Measurements from ENCODE around the gene TBC1D8. TPM values are rescaled to one million over a fixed set of nuclear protein-coding genes. Genes with fewer than 3 reads are reported as not detected.

The TBC1D8 gene
- total and polyA plus RNA-seq, 2 of the 8 experiments (the other 6 are each of a cell fraction or from before 2014, with no cell fraction given) = 20.8 to 21.8 TPM

- no peak overlapping the region for H2BK5ac ChIP-seq (ENCODE audit: low read depth, low read length)
- ChIA-PET CTCF (ENCODE audit: partially characterized antibody) (interaction anchor here (0.7 to 1.9 kb wide), 8 partner anchors 9 to 370 kb away, joined by 3 to 9 read pairs (median 4); no protein-coding TSS in a partner anchor), POLR2A (ENCODE audit: partially characterized antibody) (interaction anchor here (3.2 kb wide), 1 partner anchor 27 kb away, joined by 12 read pairs; the partner anchor contains the start of gene RPL31)
- H4K91ac ChIP-seq (replicated peaks; ENCODE audit: insufficient read length, low read length) = no peak overlapping the region
- no peak overlapping the region for H3K56ac ChIP-seq (replicated peaks; ENCODE audit: insufficient read length, low read depth, low read length)
- H2BK15ac ChIP-seq (ENCODE audit: low read length) = no peak overlapping the region
- H4K5ac ChIP-seq (ENCODE audit: insufficient read length, low read depth, low read length) = no peak overlapping the region
- H3K36me3 ChIP-seq (ENCODE audit: control insufficient read depth in 2 of 4, insufficient read depth in 4 of 4, low read length in 3 of 4) = no peaks in the 10 kb centered on the region
- no peaks in the 10 kb centered on the region for H3K27me3 ChIP-seq (replicated peaks in 1 of 4; ENCODE audit: control insufficient read depth in 3 of 4, extremely low read depth in 1 of 4, insufficient read depth in 3 of 4, low read length in 3 of 4)
- no peaks in the 10 kb centered on the region for H3K79me2 ChIP-seq (ENCODE audit: control insufficient read depth in 1 of 2, insufficient read depth in 2 of 2, low read length in 2 of 2)
- no peak overlapping the region for H2AFZ ChIP-seq (ENCODE audit: low read length)
- DNase-seq (ENCODE audit: low read depth in 1 of 2, low spot score in 2 of 2) = no peak
- H4K20me1 ChIP-seq (replicated peaks in 1 of 2; ENCODE audit: control insufficient read depth in 1 of 2, insufficient read depth in 2 of 2, low read length in 2 of 2) = no peaks in the 10 kb centered on the region
- no peak overlapping the region; the same call in 1 of the 2 replicates for H4K8ac ChIP-seq (ENCODE audit: extremely low read depth, insufficient read depth, low read length)
- WGBS, 2 experiments (ENCODE audit: extremely low coverage in 1 of 2, insufficient coverage in 1 of 2, insufficient read length in 1 of 2, insufficient replicate concordance in 2 of 2, low coverage in 1 of 2, low lambda C conversion rate in 2 of 2, missing lambda C conversion rate in 1 of 2) = 91% methylated on average over 6 of the region's 6 CpGs; no CpG with 5 or more reads in 1 of the 2 experiments
- no peak overlapping the region for H3K23ac ChIP-seq (ENCODE audit: insufficient read length)
- no peaks in the 10 kb centered on the region for H3K9me3 ChIP-seq (ENCODE audit: insufficient read depth in 2 of 2, low read depth in 1 of 2, low read length in 1 of 2)
- H3K79me1 ChIP-seq (ENCODE audit: low read depth, low read length) = no peaks in the 10 kb centered on the region
- H3K4ac ChIP-seq (replicated peaks; ENCODE audit: insufficient read length, low read depth, low read length) = no peak overlapping the region
- H2AK5ac ChIP-seq (ENCODE audit: low read depth, low read length) = no peak overlapping the region
- no peak for FAIRE-seq
- H2BK20ac ChIP-seq (ENCODE audit: low read length) = no peak overlapping the region
- H3K4me3 ChIP-seq (ENCODE audit: extremely low read depth in 1 of 4, insufficient read depth in 2 of 4, low read depth in 3 of 4, low read length in 4 of 4) = no peak overlapping the region
- H3K9ac ChIP-seq (replicated peaks in 1 of 4; ENCODE audit: extremely low read depth in 1 of 4, low read depth in 3 of 4, low read length in 3 of 4) = no peak overlapping the region
- H2BK120ac ChIP-seq (replicated peaks; ENCODE audit: low read depth, low read length) = no peak overlapping the region
- H3K18ac ChIP-seq (ENCODE audit: extremely low read depth, low read length) = no peak overlapping the region
- H3K27ac ChIP-seq (ENCODE audit: low read depth, low read length) = no peak overlapping the region
- H3K14ac ChIP-seq (ENCODE audit: insufficient read length) = no peak overlapping the region
- H2BK12ac ChIP-seq (ENCODE audit: low read depth, low read length) = no peak overlapping the region
- peaks cover 0 to 2% (median 0%) of the 10 kb centered on the region in 4 experiments; a peak in 2 of 7 replicates for H3K4me1 ChIP-seq (replicated peaks in 1 of 4; ENCODE audit: control insufficient read depth in 3 of 4, insufficient read depth in 4 of 4, low read length in 3 of 4)
- H3K4me2 ChIP-seq (ENCODE audit: insufficient read depth in 1 of 2, low read depth in 2 of 2, low read length in 2 of 2) = no peak overlapping the region
- H3K23me2 ChIP-seq (ENCODE audit: low read depth, low read length) = no peaks in the 10 kb centered on the region
- TF ChIP-seq CHD1 (IDR thresholded peaks at IDR 0.05; ENCODE audit: low read depth, low read length) (no peak), SIX5 (IDR thresholded peaks at IDR 0.05; ENCODE audit: low read depth, low read length) (no peak), SRF (IDR thresholded peaks at IDR 0.05; ENCODE audit: low read depth, low read length) (no peak), BACH1 (IDR thresholded peaks at IDR 0.05; ENCODE audit: low read length) (no peak), EZH2 (IDR thresholded peaks at IDR 0.05; ENCODE audit: low read depth, low read length, severe bottlenecking) (no peak), ZNF274 (IDR thresholded peaks at IDR 0.05; ENCODE audit: borderline replicate concordance, extremely low read depth, low read length) (no peak), ATF2 (IDR thresholded peaks at IDR 0.05; ENCODE audit: low read length) (no peak)
Measured at GRCh38 chr2:100976061-100976460, 175.1 kb downstream of the TBC1D8 start.
